ENCODE measurements around the gene ATP6V1E1.

DNA sequence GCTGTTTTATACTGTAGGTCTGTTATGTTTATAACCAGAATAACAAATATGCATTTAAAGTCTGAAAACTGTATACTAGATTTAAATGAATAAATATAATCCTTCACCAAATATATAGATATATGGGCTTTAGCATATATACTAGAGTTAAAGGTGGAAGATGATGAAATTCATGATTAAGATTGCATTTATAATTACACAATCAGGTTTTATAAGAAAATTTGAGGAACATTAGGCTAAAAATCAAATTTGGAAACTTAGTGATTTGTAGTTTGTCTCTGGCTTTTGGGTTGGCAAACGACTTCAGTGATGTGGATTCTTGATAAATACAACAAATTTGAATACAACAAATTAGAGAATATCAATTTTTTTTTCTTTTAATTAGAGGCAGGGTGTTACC, 20.0 kb upstream of the ATP6V1E1 start:
- no peak for TF ChIP-seq NCOA1 (IDR thresholded peaks at IDR 0.05; ENCODE audit: low read depth)
- no peak for TF ChIP-seq NR2F6 (CRISPR knock-in tag; IDR thresholded peaks at IDR 0.05)
- TF ChIP-seq RB1 (IDR thresholded peaks at IDR 0.05; ENCODE audit: low read depth) = no peak
- TF ChIP-seq POLR2AphosphoS5 (IDR thresholded peaks at IDR 0.05; ENCODE audit: control insufficient read depth, insufficient read depth, low read depth, low read length) = no peak
- no peak for TF ChIP-seq BHLHE40 (IDR thresholded peaks at IDR 0.05; ENCODE audit: low read length)
